Measurements from ENCODE around the gene CLMP. TPM values are rescaled to one million over a fixed set of nuclear protein-coding genes. Genes with fewer than 3 reads are reported as not detected.
A peak's percentile ranks its signal among the peaks of the same experiment; 100 is the strongest.
"Not testable (repeated sequence)": the region's sequence is repeated elsewhere in the genome, so short reads cannot be mapped to it uniquely, and the experiment has no call there.

The CLMP gene
- total RNA-seq, 1 experiment from 2014 or later = 24.3 TPM

- DNase-seq = no peak
- no peaks in the 10 kb centered on the region for H3K27me3 ChIP-seq (ENCODE audit: control insufficient read depth, insufficient read depth, low read length)
- H3K4me3 ChIP-seq (ENCODE audit: insufficient read depth, low read depth, low read length) = no peak overlapping the region
- no peaks in the 10 kb centered on the region for H3K36me3 ChIP-seq (replicated peaks; ENCODE audit: control insufficient read depth, insufficient read depth, low read length)
Measured at GRCh38 chr11:123135863-123136446, 59.1 kb downstream of the CLMP start.

GRCh38 chr11:123132881-123133280 lies 62.2 kb downstream of the CLMP start:
- no peak for DNase-seq
- no peak overlapping the region for H3K4me3 ChIP-seq (ENCODE audit: insufficient read depth, low read depth, low read length)
- no peaks in the 10 kb centered on the region for H3K27me3 ChIP-seq (ENCODE audit: control insufficient read depth, insufficient read depth, low read length)
- no peaks in the 10 kb centered on the region for H3K36me3 ChIP-seq (replicated peaks; ENCODE audit: control insufficient read depth, insufficient read depth, low read length)

- not testable (repeated sequence) for H3K27me3 ChIP-seq (ENCODE audit: control insufficient read depth, insufficient read depth, low read length); DNase-seq; H3K36me3 ChIP-seq (replicated peaks; ENCODE audit: control insufficient read depth, insufficient read depth, low read length); H3K4me3 ChIP-seq (ENCODE audit: insufficient read depth, low read depth, low read length)
Measured at GRCh38 chr11:123132034-123132766, 62.8 kb downstream of the CLMP start.

- H3K36me3 ChIP-seq (replicated peaks; ENCODE audit: control insufficient read depth, insufficient read depth, low read length) = no peaks in the 10 kb centered on the region
- H3K4me3 ChIP-seq (ENCODE audit: insufficient read depth, low read depth, low read length) = no peak overlapping the region
- H3K27me3 ChIP-seq (ENCODE audit: control insufficient read depth, insufficient read depth, low read length) = no peaks in the 10 kb centered on the region
- no peak for DNase-seq
Measured at GRCh38 chr11:123129920-123130319, 65.1 kb downstream of the CLMP start.

- Histone ChIP-seq H3K4me3 (ENCODE audit: insufficient read depth, low read depth, low read length) (no peak overlapping the region), H3K36me3 (replicated peaks; ENCODE audit: control insufficient read depth, insufficient read depth, low read length) (no peaks in the 10 kb centered on the region), H3K27me3 (ENCODE audit: control insufficient read depth, insufficient read depth, low read length) (no peaks in the 10 kb centered on the region)
- no peak for DNase-seq
Measured at GRCh38 chr11:123125169-123125568, 69.9 kb downstream of the CLMP start.

- H3K27me3 ChIP-seq (ENCODE audit: control insufficient read depth, insufficient read depth, low read length) = no peaks in the 10 kb centered on the region
- no peak for DNase-seq
- no peaks in the 10 kb centered on the region for H3K36me3 ChIP-seq (replicated peaks; ENCODE audit: control insufficient read depth, insufficient read depth, low read length)
- no peak overlapping the region for H3K4me3 ChIP-seq (ENCODE audit: insufficient read depth, low read depth, low read length)
Measured at GRCh38 chr11:123122852-123123251, 72.2 kb downstream of the CLMP start.

GRCh38 chr11:123122341-123122740 lies 72.7 kb downstream of the CLMP start:
- no peak for DNase-seq
- no peaks in the 10 kb centered on the region for H3K27me3 ChIP-seq (ENCODE audit: control insufficient read depth, insufficient read depth, low read length)
- H3K4me3 ChIP-seq (ENCODE audit: insufficient read depth, low read depth, low read length) = no peak overlapping the region
- H3K36me3 ChIP-seq (replicated peaks; ENCODE audit: control insufficient read depth, insufficient read depth, low read length) = no peaks in the 10 kb centered on the region

GRCh38 chr11:123116486-123116885 lies 78.6 kb downstream of the CLMP start:
- H3K36me3 ChIP-seq (replicated peaks; ENCODE audit: control insufficient read depth, insufficient read depth, low read length) = peaks cover 1% of the 10 kb centered on the region; the same call in 1 of the 2 replicates
- H3K4me3 ChIP-seq (ENCODE audit: insufficient read depth, low read depth, low read length) = no peak overlapping the region
- DNase-seq = no peak
- H3K27me3 ChIP-seq (ENCODE audit: control insufficient read depth, insufficient read depth, low read length) = no peaks in the 10 kb centered on the region

- Histone ChIP-seq H3K27me3 (ENCODE audit: control insufficient read depth, insufficient read depth, low read length) (no peaks in the 10 kb centered on the region), H3K36me3 (replicated peaks; ENCODE audit: control insufficient read depth, insufficient read depth, low read length) (peaks cover 1% of the 10 kb centered on the region; the same call in 1 of the 2 replicates), H3K4me3 (ENCODE audit: insufficient read depth, low read depth, low read length) (no peak overlapping the region)
- peak; percentile 73 for DNase-seq
Measured at GRCh38 chr11:123111465-123111864, 83.6 kb downstream of the CLMP start.

GRCh38 chr11:123110397-123110796 lies 84.7 kb downstream of the CLMP start:
- H3K36me3 ChIP-seq (replicated peaks; ENCODE audit: control insufficient read depth, insufficient read depth, low read length) = no peaks in the 10 kb centered on the region
- no peak overlapping the region for H3K4me3 ChIP-seq (ENCODE audit: insufficient read depth, low read depth, low read length)
- H3K27me3 ChIP-seq (ENCODE audit: control insufficient read depth, insufficient read depth, low read length) = no peaks in the 10 kb centered on the region
- DNase-seq = no peak

GRCh38 chr11:123107945-123108495 lies 87.0 kb downstream of the CLMP start:
- no peak overlapping the region for H3K4me3 ChIP-seq (ENCODE audit: insufficient read depth, low read depth, low read length)
- no peaks in the 10 kb centered on the region for H3K36me3 ChIP-seq (replicated peaks; ENCODE audit: control insufficient read depth, insufficient read depth, low read length)
- DNase-seq = peak; percentile 29
- no peaks in the 10 kb centered on the region for H3K27me3 ChIP-seq (ENCODE audit: control insufficient read depth, insufficient read depth, low read length)

- no peak overlapping the region for H3K4me3 ChIP-seq (ENCODE audit: insufficient read depth, low read depth, low read length)
- DNase-seq = no peak
- no peaks in the 10 kb centered on the region for H3K27me3 ChIP-seq (ENCODE audit: control insufficient read depth, insufficient read depth, low read length)
- no peaks in the 10 kb centered on the region for H3K36me3 ChIP-seq (replicated peaks; ENCODE audit: control insufficient read depth, insufficient read depth, low read length)
Measured at GRCh38 chr11:123104697-123105096, 90.4 kb downstream of the CLMP start.

- H3K4me3 ChIP-seq (ENCODE audit: insufficient read depth, low read depth, low read length) = no peak overlapping the region
- H3K36me3 ChIP-seq (replicated peaks; ENCODE audit: control insufficient read depth, insufficient read depth, low read length) = no peaks in the 10 kb centered on the region
- peak; percentile 51 for DNase-seq
- no peaks in the 10 kb centered on the region for H3K27me3 ChIP-seq (ENCODE audit: control insufficient read depth, insufficient read depth, low read length)
Measured at GRCh38 chr11:123103326-123103980, 91.6 kb downstream of the CLMP start.

GRCh38 chr11:123100379-123101085 lies 94.5 kb downstream of the CLMP start:
- Histone ChIP-seq H3K4me3 (ENCODE audit: insufficient read depth, low read depth, low read length) (no peak overlapping the region), H3K36me3 (replicated peaks; ENCODE audit: control insufficient read depth, insufficient read depth, low read length) (peaks cover 2% of the 10 kb centered on the region), H3K27me3 (ENCODE audit: control insufficient read depth, insufficient read depth, low read length) (no peaks in the 10 kb centered on the region)
- DNase-seq = no peak

All from H7 (cell line).